SU-DHL-6 (cell line): Measurements from ENCODE around the gene CTDSP1.

ENCODE experiments used
- CTCF ChIP-seq: fragments of 200-600 bp; sonication (generic); IDR thresholded peaks from one replicate; pipeline ENCODE4 v1.5.1; 2017; ENCODE audit warnings: antibody characterized with exemption, mild to moderate bottlenecking, low read length, moderate library complexity; ENCODE audit not compliant: insufficient read depth, poor library complexity, severe bottlenecking
- EZH2phosphoT487 ChIP-seq: fragments of 200-600 bp; sonication (generic), shearing (Covaris generic); conservative IDR thresholded peaks from 2 replicates; pipeline ENCODE4 v1.6.1; 2018; ENCODE audit warnings: mild to moderate bottlenecking, antibody characterized with exemption, low read length, moderate library complexity, mixed read lengths

- TF ChIP-seq CTCF = no peak
- no peak for TF ChIP-seq EZH2phosphoT487
Measured at GRCh38 chr2:218381916-218382366, 17.7 kb upstream of the CTDSP1 start, which contains the start of gene SLC11A1.
